Measurements from ENCODE around the gene TAX1BP1.

TAX1BP1 gene

GRCh38 chr7:27866828-27867672, 127.1 kb downstream of the TAX1BP1 start:
- intact Hi-C loops (cut with DNase I; ENCODE audit: low total_unique reads): no loop called here
- no peak for TF ChIP-seq CTCF (IDR thresholded peaks at IDR 0.05)
- Histone ChIP-seq H3K36me3 (no peaks in the 10 kb centered on the region), H3K4me3 (no peak overlapping the region), H3K27me3 (no peaks in the 10 kb centered on the region), H3K27ac (no peak overlapping the region), H3K9me3 (no peaks in the 10 kb centered on the region), H3K4me1 (peaks cover 0 to 16% (median 8%) of the 10 kb centered on the region in 4 donors)
- DNase-seq: no peak

- no peak for DNase-seq
- no peak overlapping the region for H3K27ac ChIP-seq
- intact Hi-C loops (cut with DNase I; ENCODE audit: low total_unique reads): no loop called here
- H3K4me3 ChIP-seq: no peak overlapping the region
- H3K27me3 ChIP-seq: no peaks in the 10 kb centered on the region
- no peak for TF ChIP-seq CTCF (IDR thresholded peaks at IDR 0.05)
- H3K4me1 ChIP-seq: peaks cover 0 to 27% (median 15%) of the 10 kb centered on the region in 4 donors
- no peaks in the 10 kb centered on the region for H3K9me3 ChIP-seq
- no peaks in the 10 kb centered on the region for H3K36me3 ChIP-seq
These were observed 128.2 kb downstream of the TAX1BP1 start for GRCh38 chr7:27868131-27868550.

GRCh38 chr7:27869056-27869455, 129.1 kb downstream of the TAX1BP1 start:
- no peaks in the 10 kb centered on the region for H3K27me3 ChIP-seq
- no peak for TF ChIP-seq CTCF (IDR thresholded peaks at IDR 0.05)
- H3K36me3 ChIP-seq: no peaks in the 10 kb centered on the region

GRCh38 chr7:27870595-27870994, 130.6 kb downstream of the TAX1BP1 start:
- Histone ChIP-seq H3K27me3 (no peaks in the 10 kb centered on the region), H3K4me1 (peaks cover 0 to 36% (median 33%) of the 10 kb centered on the region in 4 donors), H3K4me3 (no peak overlapping the region), H3K27ac (no peak overlapping the region), H3K36me3 (no peaks in the 10 kb centered on the region), H3K9me3 (no peaks in the 10 kb centered on the region)
- intact Hi-C loops (cut with DNase I; ENCODE audit: low total_unique reads): no loop called here
- no peak for DNase-seq
- TF ChIP-seq CTCF (IDR thresholded peaks at IDR 0.05): no peak

More at GRCh38 chr7:27869056-27869455, 129.1 kb downstream of the TAX1BP1 start:
- no peak for DNase-seq
- Histone ChIP-seq H3K4me3 (no peak overlapping the region), H3K9me3 (no peaks in the 10 kb centered on the region), H3K4me1 (peaks cover 0 to 28% (median 19%) of the 10 kb centered on the region in 4 donors), H3K27ac (no peak overlapping the region)
- intact Hi-C loops (cut with DNase I; ENCODE audit: low total_unique reads): loop anchor here (1.0 kb wide), 1 partner anchor 13 kb away; no protein-coding TSS in a partner anchor

GRCh38 chr7:27871086-27871485, 131.1 kb downstream of the TAX1BP1 start:
- Histone ChIP-seq H3K4me1 (peaks cover 0 to 41% (median 35%) of the 10 kb centered on the region in 4 donors), H3K27ac (no peak overlapping the region), H3K9me3 (no peaks in the 10 kb centered on the region), H3K4me3 (no peak overlapping the region), H3K36me3 (no peaks in the 10 kb centered on the region), H3K27me3 (no peaks in the 10 kb centered on the region)
- TF ChIP-seq CTCF (IDR thresholded peaks at IDR 0.05): no peak
- no peak for DNase-seq
- intact Hi-C loops (cut with DNase I; ENCODE audit: low total_unique reads): no loop called here
